Hepatocyte (in vitro differentiated cells): ENCODE results near the gene PKP1. TPM values are rescaled to one million over a fixed set of nuclear protein-coding genes. Genes with fewer than 3 reads are reported as not detected.

ENCODE experiments used
- DNase-seq: peaks from one replicate; pipeline ENCODE4 v3.0.0-alpha.2; 2016; ENCODE audit warnings: low spot score
- H2AFZ ChIP-seq: fragments of 200-600 bp; sonication (generic); 2 replicates; pipeline ENCODE4 v1.6.0; 2016; ENCODE audit warnings: antibody characterized with exemption, mild to moderate bottlenecking
- H3K27ac ChIP-seq: fragments of 200-600 bp; sonication (generic); 2 replicates; pipeline ENCODE4 v1.5.1; 2016; ENCODE audit warnings: mild to moderate bottlenecking
- H3K27me3 ChIP-seq: fragments of 200-600 bp; sonication (generic); 2 replicates; pipeline ENCODE4 v1.6.1; 2016
- H3K36me3 ChIP-seq: fragments of 200-600 bp; sonication (generic); replicated peaks from 2 replicates; pipeline ENCODE4 v1.5.1; 2016; ENCODE audit warnings: low read depth; ENCODE audit not compliant: insufficient read depth
- H3K4me1 ChIP-seq: fragments of 200-600 bp; sonication (generic); 2 replicates; pipeline ENCODE4 v1.5.1; 2016; ENCODE audit warnings: mild to moderate bottlenecking, moderate library complexity; ENCODE audit not compliant: insufficient read depth
- H3K4me2 ChIP-seq: fragments of 200-600 bp; sonication (generic); 2 replicates; pipeline ENCODE4 v1.6.0; 2016
- H3K4me3 ChIP-seq: fragments of 200-600 bp; sonication (generic); 2 replicates; pipeline ENCODE4 v1.5.1; 2016; ENCODE audit warnings: mild to moderate bottlenecking
- H3K79me2 ChIP-seq: fragments of 200-600 bp; sonication (generic); 2 replicates; pipeline ENCODE4 v1.6.0; 2017; ENCODE audit warnings: mild to moderate bottlenecking
- H3K9me2 ChIP-seq: fragments of 200-600 bp; sonication (generic); replicated peaks from 2 replicates; pipeline ENCODE4 v1.6.0; 2017; ENCODE audit warnings: mild to moderate bottlenecking; ENCODE audit not compliant: insufficient read depth
- H3K9me3 ChIP-seq: fragments of 200-600 bp; sonication (generic); 2 replicates; pipeline ENCODE4 v1.5.1; 2016; ENCODE audit warnings: low read depth, mild to moderate bottlenecking
- H4K20me1 ChIP-seq: fragments of 200-600 bp; sonication (generic); 2 replicates; pipeline ENCODE4 v1.6.0; 2016; ENCODE audit warnings: mild to moderate bottlenecking; ENCODE audit not compliant: insufficient read depth, poor library complexity, severe bottlenecking
- EZH2 ChIP-seq: fragments of 200-600 bp; sonication (generic); IDR thresholded peaks from 2 replicates; pipeline ENCODE4 v1.6.1; 2016; ENCODE audit warnings: antibody characterized with exemption, mild to moderate bottlenecking, borderline replicate concordance
- EZH2phosphoT487 ChIP-seq: fragments of 200-600 bp; sonication (generic); IDR thresholded peaks from one replicate; pipeline ENCODE4 v1.6.1; 2018; ENCODE audit warnings: antibody characterized with exemption, mild to moderate bottlenecking, low read depth, moderate library complexity; ENCODE audit not compliant: unreplicated experiment, severe bottlenecking
- WGBS: methylation state at CpG from one replicate; pipeline ENCODE4 v1.1.6; 2016; ENCODE audit warnings: low lambda C conversion rate; ENCODE audit errors: missing lambda C conversion rate; 5-methylcytosine and 5-hydroxymethylcytosine counted together
- polyA plus RNA-seq: library from polyadenylated mRNA; unstranded; fragments of >200 nt; fragmentation: Nextera tagmentation; extraction: Ambion mirVana; gene quantifications from 2 replicates; pipeline ENCODE4 v1.2.1, GENCODE V29; 2016
- total RNA-seq: library from RNA; depleted of rRNA; stranded (reverse); fragments of >200 nt; gene quantifications from 2 replicates; pipeline ENCODE4 v1.2.3, GENCODE V29; 2014
- TF ChIP-seq, protein P1 (sequence below): fragments of 200-600 bp; sonication (generic); IDR thresholded peaks from 2 replicates; pipeline ENCODE4 v1.5.1; 2016; ENCODE audit warnings: antibody characterized with exemption, mild to moderate bottlenecking; ENCODE audit not compliant: poor library complexity

The PKP1 gene
- total and polyA plus RNA-seq, 2 experiments from 2014 or later: 0.04 to 0.33 TPM

DNA sequence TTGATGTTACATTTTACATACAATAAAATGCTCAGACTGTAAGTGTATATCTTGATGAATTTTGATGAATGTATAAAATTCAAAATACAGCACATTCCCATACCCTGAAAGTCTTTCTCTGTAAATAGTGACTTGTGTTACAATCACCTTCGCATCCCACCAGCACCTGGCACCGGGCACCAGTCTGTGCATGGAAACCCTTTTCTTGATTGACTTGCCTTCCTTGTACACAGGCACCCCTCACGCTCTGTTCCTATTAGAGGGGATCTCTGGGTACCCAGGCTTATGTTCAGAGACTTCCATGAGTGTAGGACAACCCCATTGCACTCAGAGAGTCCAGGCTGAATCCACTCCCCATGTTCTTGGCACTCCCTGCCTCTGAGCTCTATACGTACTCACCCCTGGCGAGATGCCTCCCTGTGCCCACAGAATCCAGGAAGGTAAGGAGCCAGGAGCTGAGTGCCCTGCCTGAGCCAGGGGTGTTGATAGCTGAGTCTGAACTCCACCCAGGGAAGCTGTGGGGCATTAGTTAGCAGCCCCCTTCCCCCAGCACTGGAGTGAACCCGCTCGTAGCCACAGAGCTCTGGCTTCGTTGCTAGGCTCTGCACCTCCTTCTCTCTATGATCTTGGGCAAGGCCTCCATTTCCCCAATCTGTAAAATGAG lies 22.5 kb upstream of the PKP1 start:
- Histone ChIP-seq H3K79me2 (no peaks in the 10 kb centered on the region), H3K9me3 (no peaks in the 10 kb centered on the region), H3K4me1 (peaks cover 7% of the 10 kb centered on the region), H3K4me2 (no peak overlapping the region), H3K27ac (no peak overlapping the region), H3K27me3 (peaks cover 8% of the 10 kb centered on the region), H4K20me1 (no peaks in the 10 kb centered on the region), H3K9me2 (no peaks in the 10 kb centered on the region), H3K36me3 (no peaks in the 10 kb centered on the region), H2AFZ (no peak overlapping the region), H3K4me3 (no peak overlapping the region)
- 94% methylated on average over 8 of the region's 8 CpGs for WGBS
- DNase-seq: no peak
- TF ChIP-seq EZH2phosphoT487 (no peak), EZH2 (no peak)
- TF ChIP-seq, protein P1, sequence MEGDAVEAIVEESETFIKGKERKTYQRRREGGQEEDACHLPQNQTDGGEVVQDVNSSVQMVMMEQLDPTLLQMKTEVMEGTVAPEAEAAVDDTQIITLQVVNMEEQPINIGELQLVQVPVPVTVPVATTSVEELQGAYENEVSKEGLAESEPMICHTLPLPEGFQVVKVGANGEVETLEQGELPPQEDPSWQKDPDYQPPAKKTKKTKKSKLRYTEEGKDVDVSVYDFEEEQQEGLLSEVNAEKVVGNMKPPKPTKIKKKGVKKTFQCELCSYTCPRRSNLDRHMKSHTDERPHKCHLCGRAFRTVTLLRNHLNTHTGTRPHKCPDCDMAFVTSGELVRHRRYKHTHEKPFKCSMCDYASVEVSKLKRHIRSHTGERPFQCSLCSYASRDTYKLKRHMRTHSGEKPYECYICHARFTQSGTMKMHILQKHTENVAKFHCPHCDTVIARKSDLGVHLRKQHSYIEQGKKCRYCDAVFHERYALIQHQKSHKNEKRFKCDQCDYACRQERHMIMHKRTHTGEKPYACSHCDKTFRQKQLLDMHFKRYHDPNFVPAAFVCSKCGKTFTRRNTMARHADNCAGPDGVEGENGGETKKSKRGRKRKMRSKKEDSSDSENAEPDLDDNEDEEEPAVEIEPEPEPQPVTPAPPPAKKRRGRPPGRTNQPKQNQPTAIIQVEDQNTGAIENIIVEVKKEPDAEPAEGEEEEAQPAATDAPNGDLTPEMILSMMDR: no peak

DNA sequence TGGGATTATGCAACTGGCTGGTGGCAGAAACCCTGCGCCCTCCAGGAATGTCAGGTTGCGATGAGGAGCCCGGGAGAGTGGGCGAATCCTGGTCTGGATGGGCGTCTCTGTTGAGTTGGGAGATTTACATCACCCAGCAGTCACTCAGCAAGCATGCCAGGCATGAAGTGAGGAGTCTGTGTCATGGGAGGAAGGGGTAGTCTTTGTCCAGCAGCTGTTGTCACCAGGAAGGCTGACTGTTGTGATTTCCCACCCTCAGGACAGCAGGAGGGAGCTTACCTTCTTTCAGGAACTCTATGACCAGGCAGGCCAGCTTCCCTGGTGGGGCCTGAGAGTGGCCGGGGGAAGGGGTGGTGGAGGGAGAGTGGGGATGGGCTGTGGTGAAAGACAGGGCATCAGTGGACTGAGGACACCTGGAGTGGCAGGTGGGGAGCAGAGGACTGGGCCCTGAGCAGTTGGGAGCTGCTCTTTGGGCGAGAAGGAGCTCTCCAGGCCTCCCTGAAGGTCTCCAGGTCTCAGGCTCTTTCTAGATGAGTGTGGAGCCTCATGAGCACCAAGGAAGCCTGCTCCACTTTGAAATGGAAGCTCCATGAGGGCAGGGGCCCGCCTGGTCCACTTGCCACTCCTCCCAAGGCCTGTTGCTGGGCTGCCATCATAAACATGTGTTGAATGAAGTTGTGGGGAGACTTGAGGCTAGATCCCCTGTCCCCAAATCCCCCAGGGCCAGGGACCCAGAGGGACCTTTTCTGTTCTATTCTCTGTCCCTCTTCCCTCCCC lies 21.3 kb upstream of the PKP1 start:
- Histone ChIP-seq H3K9me2 (no peaks in the 10 kb centered on the region), H3K4me1 (peaks cover 7% of the 10 kb centered on the region), H3K4me2 (no peak overlapping the region), H3K27me3 (peaks cover 8% of the 10 kb centered on the region), H3K4me3 (no peak overlapping the region), H4K20me1 (no peaks in the 10 kb centered on the region), H3K79me2 (no peaks in the 10 kb centered on the region), H2AFZ (no peak overlapping the region), H3K36me3 (no peaks in the 10 kb centered on the region), H3K9me3 (no peaks in the 10 kb centered on the region), H3K27ac (no peak overlapping the region)
- WGBS: 95% methylated on average over 8 of the region's 8 CpGs
- TF ChIP-seq, protein P1: no peak
- TF ChIP-seq EZH2 (no peak), EZH2phosphoT487 (no peak)
- DNase-seq: no peak

DNA sequence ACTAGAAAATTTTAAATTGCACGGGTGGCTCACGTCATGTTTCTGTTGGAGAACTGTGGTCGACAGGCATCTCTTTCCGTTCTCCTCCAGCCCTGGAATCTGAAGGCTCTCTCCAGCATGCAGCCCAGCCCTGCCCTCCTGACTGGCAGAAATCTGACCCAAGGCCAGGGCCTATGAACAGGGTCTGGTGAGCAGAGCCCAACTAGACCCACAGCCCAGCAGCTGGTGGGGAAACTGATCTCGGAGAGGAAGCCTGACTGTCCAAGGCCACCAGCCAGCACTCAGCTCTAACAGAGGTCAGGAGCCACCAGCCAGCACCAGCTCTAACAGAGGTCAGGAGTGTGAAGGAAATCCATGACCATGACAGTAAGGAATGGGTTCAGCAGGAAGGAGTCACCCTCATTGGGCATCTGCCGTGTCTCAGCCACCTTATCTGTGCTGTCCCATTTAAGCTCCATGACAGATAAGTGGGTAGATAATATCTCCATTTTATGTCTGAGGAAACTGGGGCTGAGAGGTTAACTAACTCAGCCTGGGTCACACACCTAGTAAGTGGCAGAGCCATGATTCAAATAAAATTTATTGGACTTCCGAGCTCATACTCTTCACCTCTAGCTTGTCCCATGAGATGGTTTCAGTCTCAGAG lies 20.2 kb upstream of the PKP1 start:
- WGBS: 73% methylated on average over 7 of the region's 7 CpGs
- Histone ChIP-seq H3K9me2 (no peaks in the 10 kb centered on the region), H3K4me2 (no peak overlapping the region), H3K4me1 (peaks cover 7% of the 10 kb centered on the region), H3K79me2 (no peaks in the 10 kb centered on the region), H4K20me1 (no peaks in the 10 kb centered on the region), H3K36me3 (no peaks in the 10 kb centered on the region), H3K4me3 (no peak overlapping the region), H3K27me3 (peaks cover 8% of the 10 kb centered on the region), H2AFZ (no peak overlapping the region), H3K9me3 (no peaks in the 10 kb centered on the region), H3K27ac (no peak overlapping the region)
- no peak for DNase-seq
- TF ChIP-seq EZH2: no peak
- TF ChIP-seq EZH2phosphoT487: no peak
- TF ChIP-seq, protein P1: no peak
